GM18508 (cell line): Measurements from ENCODE around the gene RCC1.
"Not testable (repeated sequence)": the region's sequence is repeated elsewhere in the genome, so short reads cannot be mapped to it uniquely, and the experiment has no call there.

Experiments
- ATAC-seq: cut with Tn5 transposase; IDR thresholded peaks from one replicate; pipeline ENCODE4 v1.9.1; 2021; ENCODE audit warnings: moderate number of reproducible peaks; ENCODE audit not compliant: insufficient read depth, unreplicated experiment

The RCC1 gene

DNA sequence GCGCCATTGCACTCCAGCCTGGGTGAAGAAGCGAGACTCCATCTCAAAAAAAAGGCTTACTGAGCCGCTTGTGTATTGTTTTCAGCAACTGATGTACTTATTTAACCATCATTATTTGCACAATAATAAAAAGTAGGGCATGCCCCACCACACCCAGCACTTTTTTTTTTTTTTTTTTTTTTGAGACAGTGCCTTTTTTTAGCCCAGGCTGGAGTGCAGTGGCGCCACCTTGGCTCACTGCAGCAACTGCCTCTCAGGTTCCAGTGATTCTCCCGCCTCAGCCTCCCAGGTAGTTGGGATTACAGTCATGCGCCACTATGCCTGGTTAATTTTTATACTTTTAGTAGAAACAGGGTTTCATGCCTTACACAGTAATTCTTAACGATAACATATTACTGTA is 34.8 kb downstream of the RCC1 start:
- no peak for ATAC-seq

GRCh38 chr1:28541414-28542015 is 35.7 kb downstream of the RCC1 start:
- ATAC-seq = not testable (repeated sequence)

GRCh38 chr1:28545246-28545628 is 39.4 kb downstream of the RCC1 start:
- ATAC-seq = no peak

DNA sequence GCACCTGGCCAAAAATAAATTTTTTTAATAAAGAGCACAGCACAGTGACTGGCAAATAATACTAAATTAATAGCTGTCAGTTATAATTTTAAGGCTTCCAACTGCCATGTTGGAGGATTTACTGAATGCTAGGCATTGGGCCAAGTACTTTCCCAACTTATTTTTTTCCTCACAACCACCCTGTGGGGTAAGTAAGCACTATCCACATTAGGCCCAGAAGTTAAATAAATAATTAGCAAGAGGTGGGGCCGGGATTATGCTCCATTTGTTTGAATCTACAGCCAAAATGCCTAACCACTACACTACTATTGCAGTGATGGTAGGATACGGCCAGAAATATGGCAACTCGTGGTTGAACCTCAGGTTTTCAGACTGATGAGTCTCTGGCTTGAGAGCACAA is 42.5 kb downstream of the RCC1 start:
- no peak for ATAC-seq

DNA sequence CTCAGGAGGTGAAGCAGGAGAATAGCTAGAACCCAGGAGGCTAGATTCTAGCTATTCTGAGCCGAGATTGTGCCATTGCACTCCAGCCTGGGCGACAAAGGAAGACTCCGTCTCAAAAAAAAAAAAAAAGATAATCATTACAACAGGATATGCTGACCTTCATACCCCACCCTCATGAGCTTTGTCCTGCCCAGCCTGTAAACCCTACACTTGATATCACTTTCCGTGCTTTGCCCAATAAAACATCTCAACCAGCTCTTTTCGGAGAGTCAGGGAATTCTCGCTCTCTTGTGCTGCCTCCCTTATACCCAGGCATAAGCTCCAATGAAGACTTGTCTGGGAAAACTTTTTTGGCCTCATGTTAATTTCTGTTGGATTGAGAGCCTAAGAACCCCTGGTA is 45.5 kb downstream of the RCC1 start:
- no peak for ATAC-seq

GRCh38 chr1:28552758-28553663 is 47.2 kb downstream of the RCC1 start, which contains the start of gene TRNAU1AP:
Gene TRNAU1AP (plus strand): TSS chr1:28553085. CDS start chr1:28553111, 26 bp downstream.
- peak; percentile 75 for ATAC-seq

- no peak for ATAC-seq
Observed at GRCh38 chr1:28560886-28561285, 55.0 kb downstream of the RCC1 start.

GRCh38 chr1:28564310-28564709 is 58.5 kb downstream of the RCC1 start:
- ATAC-seq = no peak

DNA sequence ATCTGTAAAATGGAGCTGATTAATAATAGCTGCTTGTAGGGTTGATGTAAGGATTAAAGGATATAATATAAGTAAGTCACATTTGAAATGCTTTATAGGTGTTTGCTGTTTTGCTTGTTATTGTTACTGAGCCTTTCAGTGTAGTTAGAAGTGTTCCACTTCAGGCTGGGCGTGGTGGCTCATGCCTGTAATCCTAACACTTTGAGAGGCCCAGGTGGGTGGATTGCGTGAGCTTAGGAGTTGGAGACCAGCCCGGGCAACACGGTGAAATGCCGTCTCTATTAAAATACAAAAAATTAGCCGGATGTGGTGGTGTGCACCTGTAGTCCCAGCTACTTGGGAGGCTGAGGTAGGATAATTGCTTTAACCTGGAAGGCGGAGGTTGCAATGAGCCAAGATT is 59.2 kb downstream of the RCC1 start:
- ATAC-seq = no peak

DNA sequence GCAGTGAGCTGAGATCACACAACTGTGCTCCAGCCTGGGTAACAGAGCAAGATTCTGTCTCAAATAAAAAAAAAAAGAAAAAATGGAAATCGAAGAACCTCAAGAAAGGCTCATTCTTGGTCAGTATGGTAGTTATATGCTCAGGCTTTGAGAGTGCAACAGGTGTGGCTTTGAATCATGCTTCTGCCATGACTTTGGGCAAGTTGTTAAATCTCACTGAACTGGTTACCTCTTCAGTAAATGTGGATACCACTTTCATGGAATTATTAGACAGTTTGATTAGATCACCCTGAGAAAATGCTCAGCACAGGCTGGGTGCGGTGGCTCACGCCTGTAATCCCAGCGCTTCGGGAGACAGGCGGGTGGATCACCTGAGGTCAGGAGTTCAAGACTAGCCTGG is 59.9 kb downstream of the RCC1 start:
- ATAC-seq = no peak

- no peak for ATAC-seq
Observed at GRCh38 chr1:28566931-28567330, 61.1 kb downstream of the RCC1 start.

DNA sequence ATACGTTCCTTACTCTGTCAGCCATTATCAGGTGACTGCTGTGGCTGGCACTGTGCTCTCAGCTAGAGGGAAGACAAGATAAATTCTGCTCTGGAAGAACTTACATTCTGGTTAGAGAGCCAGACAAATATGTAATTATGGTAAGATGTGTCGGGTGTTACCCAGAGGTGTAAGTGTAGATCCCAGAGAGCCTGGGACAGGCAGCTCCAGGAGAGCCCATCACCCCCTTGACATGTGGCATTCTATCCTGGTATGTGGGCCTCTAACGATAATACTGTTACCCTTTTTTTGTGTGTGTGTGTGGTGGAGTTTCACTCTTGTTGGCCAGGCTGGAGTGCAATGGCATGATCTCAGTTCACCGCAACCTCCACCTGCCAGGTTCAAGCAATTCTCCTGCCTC is 66.1 kb downstream of the RCC1 start:
- ATAC-seq = no peak

- not testable (repeated sequence) for ATAC-seq
Observed at GRCh38 chr1:28572891-28573290, 67.0 kb downstream of the RCC1 start.

DNA sequence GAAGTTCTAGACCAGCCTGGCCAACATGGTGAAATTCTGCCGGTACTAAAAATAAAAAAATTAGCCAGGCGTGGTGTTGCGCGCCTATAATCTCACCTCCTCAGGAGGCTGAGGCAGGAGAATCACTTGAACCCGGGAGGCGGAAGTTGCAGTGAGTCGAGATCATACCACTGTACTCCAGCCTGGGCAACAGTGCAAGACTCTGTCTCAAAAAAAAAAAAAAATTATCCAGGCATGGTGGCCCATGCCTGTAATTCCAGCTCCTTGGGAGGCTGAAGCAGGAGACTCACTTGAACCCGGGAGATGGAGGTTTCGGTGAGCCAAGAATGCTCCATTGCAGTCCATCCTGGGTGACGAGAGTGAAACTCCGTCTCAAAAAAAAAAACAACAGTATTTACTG is 67.7 kb downstream of the RCC1 start:
- ATAC-seq = no peak

DNA sequence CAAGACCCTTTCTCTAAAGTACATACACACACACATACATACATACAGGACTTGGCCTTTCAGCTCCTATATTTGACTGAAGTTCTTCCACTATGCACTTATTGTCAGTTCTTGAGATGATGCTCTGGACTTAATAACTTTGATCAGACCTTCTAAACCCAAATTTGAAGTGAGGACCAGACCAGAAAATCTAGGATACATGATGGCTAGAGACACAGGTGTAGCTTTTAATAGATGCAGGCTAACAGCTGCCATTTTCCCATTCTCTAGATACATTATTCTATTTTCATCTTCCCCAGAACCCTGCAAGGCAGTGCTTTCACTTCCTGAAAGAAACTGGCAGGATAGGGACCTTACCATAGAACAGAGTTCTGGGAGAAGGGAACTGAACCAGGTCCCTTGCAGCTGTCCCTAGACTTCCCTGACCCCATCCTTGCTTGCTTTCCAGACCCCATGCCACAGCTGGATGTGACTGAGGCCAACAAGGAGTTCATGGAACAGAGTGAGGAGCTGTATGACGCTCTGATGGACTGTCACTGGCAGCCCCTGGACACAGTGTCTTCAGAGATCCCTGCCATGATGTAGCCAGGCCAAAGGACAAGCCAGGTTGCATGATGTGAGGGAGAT is 71.3 kb downstream of the RCC1 start:
- no peak for ATAC-seq

DNA sequence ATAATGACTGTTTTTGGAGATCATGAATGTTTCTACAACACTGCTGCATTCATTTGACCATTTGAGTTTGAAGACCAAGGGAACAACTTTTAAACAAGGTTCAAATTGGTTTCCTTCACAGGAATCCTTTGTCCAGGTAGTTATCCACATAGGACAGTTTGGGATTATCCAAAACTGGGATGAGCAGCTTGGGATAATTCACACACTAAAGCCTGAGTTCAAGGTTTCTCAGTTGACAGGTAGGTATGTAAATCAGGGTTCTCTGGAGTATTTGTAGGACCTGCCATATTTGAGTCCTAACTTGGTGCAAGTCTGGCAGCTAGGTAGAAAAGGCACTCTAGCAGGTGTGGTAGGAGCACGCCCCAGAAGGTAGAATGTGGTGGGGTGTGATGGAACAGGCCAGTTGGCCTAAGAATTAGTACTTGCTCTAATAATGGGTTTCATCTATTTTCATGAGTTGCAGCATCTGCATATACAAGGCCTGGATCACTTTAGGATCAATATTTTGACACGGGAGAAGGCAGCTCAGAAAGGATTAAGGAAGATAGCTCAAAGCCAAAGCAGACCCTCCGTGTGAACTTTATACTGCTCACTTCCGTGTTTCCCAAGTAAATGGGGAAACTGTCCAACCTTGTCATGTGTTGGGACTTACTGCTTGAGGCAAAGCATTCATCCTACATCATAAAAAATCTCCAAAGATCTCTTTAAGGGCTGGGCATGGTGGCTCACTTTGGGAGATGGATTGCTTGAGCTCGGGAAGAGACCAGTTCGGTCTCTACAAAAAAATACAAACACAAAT is 72.1 kb downstream of the RCC1 start:
- no peak for ATAC-seq

- no peak for ATAC-seq
Observed at GRCh38 chr1:28578696-28579218, 72.9 kb downstream of the RCC1 start.

DNA sequence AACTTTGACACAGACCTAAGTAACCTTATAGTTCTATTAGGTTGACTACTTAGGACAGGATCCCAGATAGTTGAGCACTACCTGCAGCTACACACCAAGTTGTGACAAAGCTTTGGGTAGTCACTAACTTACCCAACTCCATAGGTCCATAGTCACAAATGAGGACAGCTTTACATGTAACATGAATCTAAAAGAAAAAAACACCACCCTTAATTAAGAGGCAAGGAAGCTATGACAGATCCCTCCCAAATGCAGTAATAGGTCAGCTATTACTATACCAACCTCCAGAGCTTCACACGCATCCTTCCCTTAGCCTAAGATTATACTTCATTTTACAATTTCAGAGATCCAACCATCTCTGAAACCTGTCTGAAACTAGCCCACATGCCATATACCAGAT is 73.6 kb downstream of the RCC1 start:
- no peak for ATAC-seq

DNA sequence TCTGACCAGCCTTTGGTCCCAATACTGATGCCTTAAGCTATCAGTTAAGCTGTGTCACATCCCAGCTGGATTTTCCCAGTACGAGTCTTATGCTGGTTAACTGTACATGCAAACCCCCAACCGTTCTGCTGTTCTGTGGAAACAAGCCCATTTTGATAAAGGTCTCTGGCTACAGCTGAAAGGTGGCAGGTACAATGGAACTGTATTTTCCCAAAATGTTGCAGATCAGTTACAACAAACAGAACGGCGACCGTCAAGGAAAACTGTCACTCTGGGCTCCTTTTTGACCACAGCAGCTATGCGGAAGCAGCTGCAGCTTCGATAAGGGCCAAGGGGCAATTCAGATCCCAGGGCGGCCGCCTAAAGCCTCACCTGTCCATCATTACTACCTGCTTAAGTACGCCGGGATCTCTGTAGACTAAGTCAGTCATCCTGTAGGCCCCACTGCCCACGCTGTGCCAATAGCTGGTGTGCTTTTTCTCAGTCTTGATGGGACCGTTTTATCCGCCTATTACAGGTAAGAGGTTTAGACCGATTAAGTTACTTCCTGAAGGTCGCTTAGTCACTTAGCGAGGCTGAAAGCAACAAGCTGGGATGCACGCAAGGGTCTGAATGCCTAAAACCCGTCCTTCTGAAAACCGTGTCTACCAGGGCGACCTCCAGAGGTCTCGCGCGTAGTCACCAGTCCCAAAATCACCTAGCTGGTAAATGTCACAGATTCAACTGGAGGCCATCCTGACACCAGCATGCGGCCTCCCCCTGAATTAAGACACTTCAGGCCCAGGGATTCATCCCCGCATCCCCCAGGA is 75.1 kb downstream of the RCC1 start:
- ATAC-seq = peak; percentile 8
